H1 (cell line): ENCODE data around the gene KRT72. TPM values are rescaled to one million over a fixed set of nuclear protein-coding genes. Genes with fewer than 3 reads are reported as not detected.

ENCODE experiments used
- CTCF ChIA-PET: fragments of 300-600 bp; sonication (Branson Sonifier 250); formaldehyde crosslinking; loops from one replicate; lab custom pipeline; 2021; ENCODE audit not compliant: partially characterized antibody; lab: Charles Lee
- POLR2A ChIA-PET: fragments of 300-600 bp; sonication (Branson Sonifier 250); formaldehyde crosslinking; loops from one replicate; lab custom pipeline; 2021; ENCODE audit warnings: inconsistent platforms; ENCODE audit not compliant: partially characterized antibody; lab: Charles Lee
- DNase-seq, 2 experiments: peaks; one replicate each; pipeline versions ENCODE4 v3.0.0 to v3.0.0-alpha.2; 2010 to 2022; ENCODE audit warnings: low spot score in 2 of 2, low read depth in 1 of 2, mixed read lengths in 1 of 2
- FAIRE-seq: peaks from 2 replicates; lab custom pipeline; 2011; peaks lifted over from hg19 to GRCh38; lab: Jason Lieb, UNC
- H2AFZ ChIP-seq: 2 replicates; pipeline ENCODE4 v1.8.1; 2012; ENCODE audit warnings: low read length, inconsistent platforms
- H2AK5ac ChIP-seq: 2 replicates; pipeline ENCODE4 v1.6.1; 2013; ENCODE audit warnings: low read depth, low read length
- H2BK120ac ChIP-seq: replicated peaks from 2 replicates; pipeline ENCODE3; 2013; ENCODE audit warnings: low read depth, low read length, inconsistent platforms
- H2BK12ac ChIP-seq: 2 replicates; pipeline ENCODE4 v1.6.1; 2013; ENCODE audit warnings: low read depth, low read length
- H2BK15ac ChIP-seq: 2 replicates; pipeline ENCODE4 v1.6.1; 2013; ENCODE audit warnings: low read length
- H2BK20ac ChIP-seq: 2 replicates; pipeline ENCODE4 v1.6.1; 2013; ENCODE audit warnings: low read length
- H2BK5ac ChIP-seq: 2 replicates; pipeline ENCODE4 v1.6.1; 2013; ENCODE audit warnings: low read depth, low read length
- H3K14ac ChIP-seq: 2 replicates; pipeline ENCODE4 v1.6.1; 2013; ENCODE audit warnings: inconsistent platforms; ENCODE audit not compliant: insufficient read length
- H3K18ac ChIP-seq: 2 replicates; pipeline ENCODE4 v1.6.1; 2013; ENCODE audit warnings: low read length; ENCODE audit errors: extremely low read depth
- H3K23ac ChIP-seq: 2 replicates; pipeline ENCODE4 v1.6.1; 2013; ENCODE audit warnings: inconsistent platforms; ENCODE audit not compliant: insufficient read length
- H3K23me2 ChIP-seq: 2 replicates; pipeline ENCODE4 v1.6.1; 2013; ENCODE audit warnings: low read depth, low read length
- H3K27ac ChIP-seq: 2 replicates; pipeline ENCODE4 v1.6.1; 2011; ENCODE audit warnings: low read depth, low read length, inconsistent platforms
- H3K27me3 ChIP-seq, 4 experiments: replicated peaks in 1 of 4; 1 replicate in 1 of 4; 2 replicates in 3 of 4; pipeline versions ENCODE4 v1.6.1 to v1.8.1; 2011 to 2013; ENCODE audit warnings: low read length in 3 of 4, mild to moderate bottlenecking in 3 of 4, inconsistent platforms in 2 of 4, mixed read lengths in 2 of 4, moderate library complexity in 1 of 4; ENCODE audit not compliant: control insufficient read depth in 3 of 4, insufficient read depth in 3 of 4; ENCODE audit errors: extremely low read depth in 1 of 4
- H3K36me3 ChIP-seq, 4 experiments: 2 replicates each; pipeline versions ENCODE4 v1.6.1 to v1.8.1; 2011 to 2013; ENCODE audit warnings: mild to moderate bottlenecking in 4 of 4, low read length in 3 of 4, moderate library complexity in 2 of 4, control low read depth in 1 of 4, inconsistent platforms in 1 of 4; ENCODE audit not compliant: insufficient read depth in 4 of 4, control insufficient read depth in 2 of 4
- H3K4ac ChIP-seq: replicated peaks from 2 replicates; pipeline ENCODE3; 2013; ENCODE audit warnings: low read length, low read depth, mixed read lengths, inconsistent platforms; ENCODE audit not compliant: insufficient read length
- H3K4me1 ChIP-seq, 4 experiments: replicated peaks in 1 of 4; 1 replicate in 1 of 4; 2 replicates in 3 of 4; pipeline versions ENCODE4 v1.6.1 to v1.8.1; 2011 to 2013; ENCODE audit warnings: low read length in 3 of 4, inconsistent platforms in 2 of 4, mixed read lengths in 1 of 4; ENCODE audit not compliant: insufficient read depth in 4 of 4, control insufficient read depth in 3 of 4
- H3K4me2 ChIP-seq, 2 experiments: 2 replicates each; pipeline versions ENCODE4 v1.6.1 to v1.8.1; 2011 to 2013; ENCODE audit warnings: low read depth in 2 of 2, low read length in 2 of 2, control low read depth in 1 of 2, inconsistent platforms in 1 of 2, mild to moderate bottlenecking in 1 of 2; ENCODE audit not compliant: insufficient read depth in 1 of 2
- H3K4me3 ChIP-seq, 4 experiments: fragments of 200-600, 300-600 bp in 1 of 4; sonication (generic), shearing (Covaris generic), sonication (Bioruptor Twin) in 1 of 4; 2 replicates each; pipeline versions ENCODE4 v1.5.1 to v1.8.1; 2011 to 2016; ENCODE audit warnings: low read length in 4 of 4, low read depth in 3 of 4, control low read depth in 2 of 4, inconsistent platforms in 2 of 4, mild to moderate bottlenecking in 2 of 4, mixed read lengths in 1 of 4, moderate library complexity in 1 of 4; ENCODE audit not compliant: insufficient read depth in 2 of 4; ENCODE audit errors: extremely low read depth in 1 of 4
- H3K56ac ChIP-seq: replicated peaks from 2 replicates; pipeline ENCODE3; 2013; ENCODE audit warnings: low read depth, mild to moderate bottlenecking, mixed read lengths, low read length, inconsistent platforms; ENCODE audit not compliant: insufficient read length
- H3K79me1 ChIP-seq: 2 replicates; pipeline ENCODE4 v1.6.1; 2013; ENCODE audit warnings: low read depth, low read length, control low read depth
- H3K79me2 ChIP-seq, 2 experiments: 2 replicates each; pipeline versions ENCODE4 v1.6.1 to v1.8.1; 2012 to 2013; ENCODE audit warnings: low read length in 2 of 2, mild to moderate bottlenecking in 2 of 2, inconsistent platforms in 1 of 2; ENCODE audit not compliant: insufficient read depth in 2 of 2, control insufficient read depth in 1 of 2
- H3K9ac ChIP-seq, 4 experiments: replicated peaks in 1 of 4; 1 replicate in 1 of 4; 2 replicates in 3 of 4; pipeline versions ENCODE4 v1.6.1 to v1.8.1; 2011 to 2013; ENCODE audit warnings: low read depth in 3 of 4, low read length in 3 of 4, control low read depth in 2 of 4, mild to moderate bottlenecking in 2 of 4, moderate library complexity in 2 of 4, inconsistent platforms in 1 of 4; ENCODE audit errors: extremely low read depth in 1 of 4
- H3K9me3 ChIP-seq, 2 experiments: 2 replicates each; pipeline versions ENCODE4 v1.6.1 to v1.8.1; 2012 to 2013; ENCODE audit warnings: mild to moderate bottlenecking in 2 of 2, moderate library complexity in 2 of 2, control low read depth in 1 of 2, inconsistent platforms in 1 of 2, low read depth in 1 of 2, low read length in 1 of 2, mixed read lengths in 1 of 2; ENCODE audit not compliant: insufficient read depth in 2 of 2
- H4K20me1 ChIP-seq, 2 experiments: replicated peaks in 1 of 2; 2 replicates each; pipeline versions ENCODE3 to v1.8.1; 2011 to 2013; ENCODE audit warnings: inconsistent platforms in 2 of 2, low read length in 2 of 2, mild to moderate bottlenecking in 1 of 2; ENCODE audit not compliant: insufficient read depth in 2 of 2, control insufficient read depth in 1 of 2
- H4K5ac ChIP-seq: 2 replicates; pipeline ENCODE4 v1.6.1; 2013; ENCODE audit warnings: low read length, low read depth, mixed read lengths, inconsistent platforms; ENCODE audit not compliant: insufficient read length
- H4K8ac ChIP-seq: 2 replicates; pipeline ENCODE4 v1.8.0; 2013; ENCODE audit warnings: mild to moderate bottlenecking, moderate library complexity, low read length, inconsistent platforms; ENCODE audit not compliant: insufficient read depth; ENCODE audit errors: extremely low read depth
- H4K91ac ChIP-seq: replicated peaks from 2 replicates; pipeline ENCODE3; 2013; ENCODE audit warnings: low read length, mixed read lengths, inconsistent platforms; ENCODE audit not compliant: insufficient read length
- ATF2 ChIP-seq: IDR thresholded peaks from 2 replicates; pipeline ENCODE4 v1.6.1; 2012; ENCODE audit warnings: low read length, inconsistent platforms
- EZH2 ChIP-seq: fragments of 200-600 bp; sonication (generic); IDR thresholded peaks from 2 replicates; pipeline ENCODE4 v1.7.1; 2012; ENCODE audit warnings: low read depth, mild to moderate bottlenecking, moderate library complexity, low read length, inconsistent platforms; ENCODE audit not compliant: severe bottlenecking
- KDM5A ChIP-seq: fragments of 200-600 bp; IDR thresholded peaks from 2 replicates; pipeline ENCODE4 v1.7.1; 2012; ENCODE audit warnings: mild to moderate bottlenecking, low read length, inconsistent platforms, mixed read lengths
- RFX5 ChIP-seq: IDR thresholded peaks from 2 replicates; pipeline ENCODE4 v1.6.1; 2011; ENCODE audit warnings: low read depth, low read length, improper control_type of control experiment, borderline replicate concordance
- SP4 ChIP-seq: IDR thresholded peaks from 2 replicates; pipeline ENCODE4 v1.6.1; 2012; ENCODE audit warnings: low read length, inconsistent platforms
- SUZ12 ChIP-seq: fragments of 200-600 bp; sonication (generic); IDR thresholded peaks from 2 replicates; pipeline ENCODE4 v1.6.1; 2012; ENCODE audit warnings: mild to moderate bottlenecking, inconsistent platforms, low read length, moderate library complexity, mixed read lengths
- TBP ChIP-seq: IDR thresholded peaks from 2 replicates; pipeline ENCODE4 v1.6.1; 2011; ENCODE audit warnings: low read depth, low read length, improper control_type of control experiment
- WGBS, 2 experiments: shearing (Covaris generic) in 1 of 2; methylation state at CpG; one replicate each; pipeline versions ENCODE4 v1.1.6 to v1.1.7; 2013 to 2015; ENCODE audit warnings: low lambda C conversion rate in 2 of 2, mixed read lengths in 2 of 2, inconsistent platforms in 1 of 2, low coverage in 1 of 2, missing lambda C conversion rate in 1 of 2; ENCODE audit not compliant: insufficient replicate concordance in 2 of 2, insufficient coverage in 1 of 2, insufficient read length in 1 of 2; ENCODE audit errors: extremely low coverage in 1 of 2, missing lambda C conversion rate in 1 of 2; 5-methylcytosine and 5-hydroxymethylcytosine counted together
- polyA plus RNA-seq, 7 experiments: library from polyadenylated mRNA; depleted of rRNA in 3 of 7; stranded (reverse) in 5 of 7; unstranded in 2 of 7; fragments of >200 nt in 5 of 7; fragments of 200-250 nt in 2 of 7; gene quantifications; 1 replicate in 5 of 7; 2 replicates in 1 of 7; 4 replicates in 1 of 7; pipeline versions ENCODE4 v1.2.1 to v1.2.3, GENCODE V29; 2011 to 2013; ENCODE audit warnings: missing spikeins in 2 of 7, mixed read lengths in 2 of 7
- total RNA-seq: library from RNA; stranded (reverse); fragmentation: NEBNext Ultra II Directional; extraction: Animal tissue kit (Norgen Biotek cat#: 25700); gene quantifications from 2 replicates; pipeline ENCODE4 v1.2.1, GENCODE V29; 2021

KRT72 gene
- total and polyA plus RNA-seq, 2 of the 8 experiments (the other 6 are each of a cell fraction or from before 2014, with no cell fraction given) = not detected

- CTCF ChIA-PET = interaction anchor here (0.9 to 3.6 kb wide), 9 partner anchors 12 to 272 kb away, joined by 3 to 13 read pairs (median 4); no protein-coding TSS in a partner anchor
- Histone ChIP-seq H3K79me1 (no peaks in the 10 kb centered on the region), H3K4me1 (peaks cover 0 to 3% (median 0%) of the 10 kb centered on the region in 4 experiments; a peak in 1 of 7 replicates), H3K36me3 (no peaks in the 10 kb centered on the region), H4K20me1 (no peaks in the 10 kb centered on the region), H3K23ac (no peak overlapping the region), H2BK15ac (no peak overlapping the region), H3K9me3 (no peaks in the 10 kb centered on the region), H2BK5ac (no peak overlapping the region), H3K4ac (no peak overlapping the region), H3K23me2 (no peaks in the 10 kb centered on the region), H3K27ac (no peak overlapping the region), H3K79me2 (no peaks in the 10 kb centered on the region), H3K56ac (no peak overlapping the region), H2BK120ac (no peak overlapping the region), H4K91ac (no peak overlapping the region), H3K18ac (no peak overlapping the region), H2BK20ac (no peak overlapping the region), H2AK5ac (no peak overlapping the region), H4K5ac (no peak overlapping the region), H3K4me3 (no peak overlapping the region), H3K14ac (no peak overlapping the region), H4K8ac (no peak overlapping the region), H3K4me2 (no peak overlapping the region), H3K9ac (no peak overlapping the region), H2BK12ac (no peak overlapping the region), H3K27me3 (no peaks in the 10 kb centered on the region), H2AFZ (no peak overlapping the region)
- 88% methylated on average over 5 of the region's 5 CpGs; no CpG with 5 or more reads in 1 of the 2 experiments for WGBS, 2 experiments
- POLR2A ChIA-PET = no interaction called here
- no peak for DNase-seq
- FAIRE-seq = no peak
- TF ChIP-seq SP4 (no peak), SUZ12 (no peak), ATF2 (no peak), TBP (no peak), RFX5 (no peak), KDM5A (no peak), EZH2 (no peak)
Observed at GRCh38 chr12:52612431-52613383, 11.4 kb upstream of the KRT72 start.
